GM23338 (cell line): ENCODE data around the gene TSPAN13. TPM values are rescaled to one million over a fixed set of nuclear protein-coding genes. Genes with fewer than 3 reads are reported as not detected.

Experiments
- ATAC-seq: fragments of 200-7000 bp; cut with Tn5 transposase; 3 replicates; pipeline ENCODE4 v1.9.1; 2020
- DNase-seq: peaks from one replicate; pipeline ENCODE4 v3.0.0-alpha.2; 2015; ENCODE audit warnings: low spot score
- H2AFZ ChIP-seq: fragments of 200-600 bp; sonication (generic); 2 replicates; pipeline ENCODE4 v1.8.0; 2016; ENCODE audit warnings: antibody characterized with exemption, mild to moderate bottlenecking, moderate library complexity
- H3F3A ChIP-seq: fragments of 200-600 bp; sonication (generic); replicated peaks from 2 replicates; pipeline ENCODE4 v1.8.0; 2017; ENCODE audit warnings: antibody characterized with exemption, mixed run types, low read depth
- H3K27ac ChIP-seq: fragments of 200-600 bp; sonication (generic); 2 replicates; pipeline ENCODE4 v1.6.1; 2016; ENCODE audit warnings: low read depth
- H3K27me3 ChIP-seq: fragments of 200-600 bp; sonication (generic); 2 replicates; pipeline ENCODE4 v1.8.0; 2016; ENCODE audit warnings: mild to moderate bottlenecking, mixed run types, moderate library complexity; ENCODE audit not compliant: insufficient read depth
- H3K36me3 ChIP-seq: fragments of 200-600 bp; sonication (generic); 2 replicates; pipeline ENCODE4 v1.8.0; 2016; ENCODE audit warnings: mild to moderate bottlenecking; ENCODE audit not compliant: insufficient read depth
- H3K4me1 ChIP-seq: fragments of 200-600 bp; sonication (generic); 2 replicates; pipeline ENCODE4 v1.8.0; 2016; ENCODE audit warnings: mild to moderate bottlenecking, moderate library complexity; ENCODE audit not compliant: insufficient read depth
- H3K4me2 ChIP-seq: fragments of 200-600 bp; sonication (generic); 2 replicates; pipeline ENCODE4 v1.7.1; 2017; ENCODE audit warnings: mixed run types
- H3K4me3 ChIP-seq: fragments of 200-600 bp; sonication (generic); 2 replicates; pipeline ENCODE4 v1.6.1; 2016; ENCODE audit warnings: mixed run types
- H3K79me2 ChIP-seq: fragments of 200-600 bp; sonication (generic); replicated peaks from 2 replicates; pipeline ENCODE4 v1.8.0; 2017; ENCODE audit warnings: mild to moderate bottlenecking; ENCODE audit not compliant: insufficient read depth
- H3K9me2 ChIP-seq: fragments of 200-600 bp; sonication (generic); 2 replicates; pipeline ENCODE4 v1.8.0; 2017; ENCODE audit not compliant: insufficient read depth
- H4K20me1 ChIP-seq: fragments of 200-600 bp; sonication (generic); replicated peaks from 2 replicates; pipeline ENCODE4 v1.8.0; 2017; ENCODE audit warnings: mild to moderate bottlenecking; ENCODE audit not compliant: insufficient read depth
- H3K27ac Mint-ChIP-seq: 2 replicates; pipeline ENCODE4 v1.8.0; 2020; ENCODE audit warnings: inconsistent platforms, mild to moderate bottlenecking, moderate library complexity, mixed read lengths
- H3K27me3 Mint-ChIP-seq: 3 replicates; pipeline ENCODE4 v1.8.0; 2022; ENCODE audit warnings: low read depth, mild to moderate bottlenecking, moderate library complexity, mixed read lengths, inconsistent platforms; ENCODE audit not compliant: insufficient read depth, poor library complexity
- H3K36me3 Mint-ChIP-seq: 3 replicates; pipeline ENCODE4 v1.8.0; 2021; ENCODE audit warnings: low read depth, mild to moderate bottlenecking, inconsistent platforms, moderate library complexity, mixed read lengths
- H3K4me1 Mint-ChIP-seq: 3 replicates; pipeline ENCODE4 v1.8.0; 2020; ENCODE audit warnings: mild to moderate bottlenecking, inconsistent platforms, mixed read lengths
- H3K4me3 Mint-ChIP-seq: 3 replicates; pipeline ENCODE4 v1.8.0; 2021; ENCODE audit warnings: moderate library complexity, mild to moderate bottlenecking, inconsistent platforms, mixed read lengths
- H3K9me3 Mint-ChIP-seq: 3 replicates; pipeline ENCODE4 v1.8.0; 2020; ENCODE audit warnings: moderate library complexity, mild to moderate bottlenecking, inconsistent platforms, mixed read lengths
- CREB1 ChIP-seq: fragments of 250-450 bp; sonication (Bioruptor Pico); IDR thresholded peaks from 2 replicates; pipeline ENCODE4 v1.5.0; 2020; ENCODE audit warnings: low read depth, mild to moderate bottlenecking, moderate library complexity
- EZH2 ChIP-seq: fragments of 200-600 bp; sonication (generic); IDR thresholded peaks from one replicate; pipeline ENCODE4 v1.8.0; 2017; ENCODE audit warnings: antibody characterized with exemption, mild to moderate bottlenecking, low read depth; ENCODE audit not compliant: unreplicated experiment
- JUNB ChIP-seq: IDR thresholded peaks from one replicate; pipeline ENCODE4 v1.6.1; 2016; ENCODE audit warnings: antibody characterized with exemption; ENCODE audit not compliant: unreplicated experiment
- NANOG ChIP-seq: IDR thresholded peaks from 2 replicates; pipeline ENCODE4 v1.6.1; 2016; ENCODE audit warnings: antibody characterized with exemption, borderline replicate concordance
- POLR2AphosphoS5 ChIP-seq: IDR thresholded peaks from 2 replicates; pipeline ENCODE4 v1.6.1; 2016; ENCODE audit warnings: antibody characterized with exemption, low read depth
- STAT1 ChIP-seq: IDR thresholded peaks from one replicate; pipeline ENCODE4 v1.6.1; 2016; ENCODE audit warnings: antibody characterized with exemption; ENCODE audit not compliant: unreplicated experiment
- ZNF114 ChIP-seq: fragments of 250-450 bp; sonication (Bioruptor Pico); IDR thresholded peaks from 2 replicates; pipeline ENCODE4 v1.5.0; 2020; ENCODE audit warnings: mild to moderate bottlenecking, moderate library complexity
- ZNF331 ChIP-seq: fragments of 250-450 bp; sonication (Bioruptor Pico); IDR thresholded peaks from 2 replicates; pipeline ENCODE4 v1.5.0; 2020; ENCODE audit warnings: low read depth, mild to moderate bottlenecking, moderate library complexity
- polyA plus RNA-seq: library from polyadenylated mRNA; unstranded; fragments of >200 nt; fragmentation: Nextera tagmentation; extraction: Ambion mirVana; gene quantifications from 2 replicates; pipeline ENCODE4 v1.2.1, GENCODE V29; 2016
- total RNA-seq: library from RNA; depleted of rRNA; stranded (reverse); fragments of >200 nt; shearing (Covaris generic); gene quantifications from 2 replicates; pipeline ENCODE4 v1.2.3, GENCODE V29; 2014
- TF ChIP-seq, protein P1 (sequence below): IDR thresholded peaks from one replicate; pipeline ENCODE4 v1.6.1; 2018; ENCODE audit warnings: antibody characterized with exemption; ENCODE audit not compliant: unreplicated experiment
- TF ChIP-seq, protein P2 (sequence below), 2 experiments: fragments of 200-600 bp in 1 of 2; sonication (generic) in 1 of 2; conservative IDR thresholded peaks; 2 replicates each; pipeline versions ENCODE4 v1.5.1 to v1.6.1; 2016 to 2017; ENCODE audit warnings: antibody characterized with exemption in 2 of 2, low read depth in 2 of 2, mild to moderate bottlenecking in 2 of 2, moderate library complexity in 1 of 2
- TF ChIP-seq, protein P3 (sequence below): fragments of 250-450 bp; sonication (Bioruptor Pico); IDR thresholded peaks from 2 replicates; pipeline ENCODE4 v1.5.0; 2020; ENCODE audit warnings: mild to moderate bottlenecking, moderate library complexity

TSPAN13 gene
- total and polyA plus RNA-seq, 2 experiments from 2014 or later, result 27.6 to 40.9 TPM

DNA sequence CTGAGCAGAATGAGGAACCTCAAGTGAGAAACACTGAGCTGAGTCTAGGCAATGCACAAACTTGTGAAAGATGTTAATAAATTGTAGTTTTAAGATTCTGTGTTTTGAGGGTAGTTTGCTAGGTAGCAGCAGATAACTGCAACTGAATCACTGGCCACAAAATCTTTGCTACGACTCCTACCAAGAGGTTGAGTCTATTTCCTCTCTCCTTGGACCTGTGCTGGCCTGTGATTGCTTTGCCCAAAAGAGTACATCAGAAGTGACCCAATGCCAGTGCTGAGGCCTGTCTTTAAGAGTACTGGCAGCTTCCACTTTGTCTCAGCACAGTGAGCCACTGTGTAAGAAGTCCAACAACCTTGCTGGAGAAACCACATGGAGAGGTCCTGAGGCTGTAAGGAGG is 11.9 kb upstream of the TSPAN13 start (continued):
- TF ChIP-seq, protein P1, sequence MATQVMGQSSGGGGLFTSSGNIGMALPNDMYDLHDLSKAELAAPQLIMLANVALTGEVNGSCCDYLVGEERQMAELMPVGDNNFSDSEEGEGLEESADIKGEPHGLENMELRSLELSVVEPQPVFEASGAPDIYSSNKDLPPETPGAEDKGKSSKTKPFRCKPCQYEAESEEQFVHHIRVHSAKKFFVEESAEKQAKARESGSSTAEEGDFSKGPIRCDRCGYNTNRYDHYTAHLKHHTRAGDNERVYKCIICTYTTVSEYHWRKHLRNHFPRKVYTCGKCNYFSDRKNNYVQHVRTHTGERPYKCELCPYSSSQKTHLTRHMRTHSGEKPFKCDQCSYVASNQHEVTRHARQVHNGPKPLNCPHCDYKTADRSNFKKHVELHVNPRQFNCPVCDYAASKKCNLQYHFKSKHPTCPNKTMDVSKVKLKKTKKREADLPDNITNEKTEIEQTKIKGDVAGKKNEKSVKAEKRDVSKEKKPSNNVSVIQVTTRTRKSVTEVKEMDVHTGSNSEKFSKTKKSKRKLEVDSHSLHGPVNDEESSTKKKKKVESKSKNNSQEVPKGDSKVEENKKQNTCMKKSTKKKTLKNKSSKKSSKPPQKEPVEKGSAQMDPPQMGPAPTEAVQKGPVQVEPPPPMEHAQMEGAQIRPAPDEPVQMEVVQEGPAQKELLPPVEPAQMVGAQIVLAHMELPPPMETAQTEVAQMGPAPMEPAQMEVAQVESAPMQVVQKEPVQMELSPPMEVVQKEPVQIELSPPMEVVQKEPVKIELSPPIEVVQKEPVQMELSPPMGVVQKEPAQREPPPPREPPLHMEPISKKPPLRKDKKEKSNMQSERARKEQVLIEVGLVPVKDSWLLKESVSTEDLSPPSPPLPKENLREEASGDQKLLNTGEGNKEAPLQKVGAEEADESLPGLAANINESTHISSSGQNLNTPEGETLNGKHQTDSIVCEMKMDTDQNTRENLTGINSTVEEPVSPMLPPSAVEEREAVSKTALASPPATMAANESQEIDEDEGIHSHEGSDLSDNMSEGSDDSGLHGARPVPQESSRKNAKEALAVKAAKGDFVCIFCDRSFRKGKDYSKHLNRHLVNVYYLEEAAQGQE, result no peak
- TF ChIP-seq, protein P2, sequence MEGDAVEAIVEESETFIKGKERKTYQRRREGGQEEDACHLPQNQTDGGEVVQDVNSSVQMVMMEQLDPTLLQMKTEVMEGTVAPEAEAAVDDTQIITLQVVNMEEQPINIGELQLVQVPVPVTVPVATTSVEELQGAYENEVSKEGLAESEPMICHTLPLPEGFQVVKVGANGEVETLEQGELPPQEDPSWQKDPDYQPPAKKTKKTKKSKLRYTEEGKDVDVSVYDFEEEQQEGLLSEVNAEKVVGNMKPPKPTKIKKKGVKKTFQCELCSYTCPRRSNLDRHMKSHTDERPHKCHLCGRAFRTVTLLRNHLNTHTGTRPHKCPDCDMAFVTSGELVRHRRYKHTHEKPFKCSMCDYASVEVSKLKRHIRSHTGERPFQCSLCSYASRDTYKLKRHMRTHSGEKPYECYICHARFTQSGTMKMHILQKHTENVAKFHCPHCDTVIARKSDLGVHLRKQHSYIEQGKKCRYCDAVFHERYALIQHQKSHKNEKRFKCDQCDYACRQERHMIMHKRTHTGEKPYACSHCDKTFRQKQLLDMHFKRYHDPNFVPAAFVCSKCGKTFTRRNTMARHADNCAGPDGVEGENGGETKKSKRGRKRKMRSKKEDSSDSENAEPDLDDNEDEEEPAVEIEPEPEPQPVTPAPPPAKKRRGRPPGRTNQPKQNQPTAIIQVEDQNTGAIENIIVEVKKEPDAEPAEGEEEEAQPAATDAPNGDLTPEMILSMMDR (conservative IDR thresholded peaks at IDR 0.05; ENCODE audit: low read depth in 2 of 2), result no peak
- TF ChIP-seq STAT1 (no peak), EZH2 (no peak), CREB1 (CRISPR knock-in tag) (no peak)

DNA sequence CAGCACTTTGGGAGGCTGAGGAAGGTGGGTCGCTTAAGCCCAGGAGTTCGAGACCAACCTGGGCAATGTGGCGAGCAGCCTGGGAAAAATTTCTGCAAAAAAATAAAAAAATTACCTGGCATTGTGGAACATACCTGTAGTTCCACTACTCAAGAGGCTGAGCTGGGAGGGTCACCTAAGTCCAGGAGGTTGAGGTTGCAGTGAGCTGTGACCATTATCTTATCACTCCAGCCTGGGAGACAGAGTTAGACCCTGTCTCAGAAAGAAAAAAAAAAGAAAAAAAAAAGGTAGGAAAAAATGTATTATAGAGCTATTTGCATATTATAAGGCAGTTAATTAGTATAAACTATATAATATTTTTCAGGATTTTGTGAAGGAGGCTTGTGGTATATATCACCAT is 11.0 kb upstream of the TSPAN13 start:
- no peak overlapping the region for H3K27ac ChIP-seq
- ATAC-seq, result no peak
- TF ChIP-seq STAT1 (no peak), ZNF114 (CRISPR knock-in tag) (no peak), EZH2 (no peak), NANOG (no peak), JUNB (no peak), CREB1 (CRISPR knock-in tag) (no peak), ZNF331 (CRISPR knock-in tag) (no peak), POLR2AphosphoS5 (no peak)
- TF ChIP-seq, protein P3, sequence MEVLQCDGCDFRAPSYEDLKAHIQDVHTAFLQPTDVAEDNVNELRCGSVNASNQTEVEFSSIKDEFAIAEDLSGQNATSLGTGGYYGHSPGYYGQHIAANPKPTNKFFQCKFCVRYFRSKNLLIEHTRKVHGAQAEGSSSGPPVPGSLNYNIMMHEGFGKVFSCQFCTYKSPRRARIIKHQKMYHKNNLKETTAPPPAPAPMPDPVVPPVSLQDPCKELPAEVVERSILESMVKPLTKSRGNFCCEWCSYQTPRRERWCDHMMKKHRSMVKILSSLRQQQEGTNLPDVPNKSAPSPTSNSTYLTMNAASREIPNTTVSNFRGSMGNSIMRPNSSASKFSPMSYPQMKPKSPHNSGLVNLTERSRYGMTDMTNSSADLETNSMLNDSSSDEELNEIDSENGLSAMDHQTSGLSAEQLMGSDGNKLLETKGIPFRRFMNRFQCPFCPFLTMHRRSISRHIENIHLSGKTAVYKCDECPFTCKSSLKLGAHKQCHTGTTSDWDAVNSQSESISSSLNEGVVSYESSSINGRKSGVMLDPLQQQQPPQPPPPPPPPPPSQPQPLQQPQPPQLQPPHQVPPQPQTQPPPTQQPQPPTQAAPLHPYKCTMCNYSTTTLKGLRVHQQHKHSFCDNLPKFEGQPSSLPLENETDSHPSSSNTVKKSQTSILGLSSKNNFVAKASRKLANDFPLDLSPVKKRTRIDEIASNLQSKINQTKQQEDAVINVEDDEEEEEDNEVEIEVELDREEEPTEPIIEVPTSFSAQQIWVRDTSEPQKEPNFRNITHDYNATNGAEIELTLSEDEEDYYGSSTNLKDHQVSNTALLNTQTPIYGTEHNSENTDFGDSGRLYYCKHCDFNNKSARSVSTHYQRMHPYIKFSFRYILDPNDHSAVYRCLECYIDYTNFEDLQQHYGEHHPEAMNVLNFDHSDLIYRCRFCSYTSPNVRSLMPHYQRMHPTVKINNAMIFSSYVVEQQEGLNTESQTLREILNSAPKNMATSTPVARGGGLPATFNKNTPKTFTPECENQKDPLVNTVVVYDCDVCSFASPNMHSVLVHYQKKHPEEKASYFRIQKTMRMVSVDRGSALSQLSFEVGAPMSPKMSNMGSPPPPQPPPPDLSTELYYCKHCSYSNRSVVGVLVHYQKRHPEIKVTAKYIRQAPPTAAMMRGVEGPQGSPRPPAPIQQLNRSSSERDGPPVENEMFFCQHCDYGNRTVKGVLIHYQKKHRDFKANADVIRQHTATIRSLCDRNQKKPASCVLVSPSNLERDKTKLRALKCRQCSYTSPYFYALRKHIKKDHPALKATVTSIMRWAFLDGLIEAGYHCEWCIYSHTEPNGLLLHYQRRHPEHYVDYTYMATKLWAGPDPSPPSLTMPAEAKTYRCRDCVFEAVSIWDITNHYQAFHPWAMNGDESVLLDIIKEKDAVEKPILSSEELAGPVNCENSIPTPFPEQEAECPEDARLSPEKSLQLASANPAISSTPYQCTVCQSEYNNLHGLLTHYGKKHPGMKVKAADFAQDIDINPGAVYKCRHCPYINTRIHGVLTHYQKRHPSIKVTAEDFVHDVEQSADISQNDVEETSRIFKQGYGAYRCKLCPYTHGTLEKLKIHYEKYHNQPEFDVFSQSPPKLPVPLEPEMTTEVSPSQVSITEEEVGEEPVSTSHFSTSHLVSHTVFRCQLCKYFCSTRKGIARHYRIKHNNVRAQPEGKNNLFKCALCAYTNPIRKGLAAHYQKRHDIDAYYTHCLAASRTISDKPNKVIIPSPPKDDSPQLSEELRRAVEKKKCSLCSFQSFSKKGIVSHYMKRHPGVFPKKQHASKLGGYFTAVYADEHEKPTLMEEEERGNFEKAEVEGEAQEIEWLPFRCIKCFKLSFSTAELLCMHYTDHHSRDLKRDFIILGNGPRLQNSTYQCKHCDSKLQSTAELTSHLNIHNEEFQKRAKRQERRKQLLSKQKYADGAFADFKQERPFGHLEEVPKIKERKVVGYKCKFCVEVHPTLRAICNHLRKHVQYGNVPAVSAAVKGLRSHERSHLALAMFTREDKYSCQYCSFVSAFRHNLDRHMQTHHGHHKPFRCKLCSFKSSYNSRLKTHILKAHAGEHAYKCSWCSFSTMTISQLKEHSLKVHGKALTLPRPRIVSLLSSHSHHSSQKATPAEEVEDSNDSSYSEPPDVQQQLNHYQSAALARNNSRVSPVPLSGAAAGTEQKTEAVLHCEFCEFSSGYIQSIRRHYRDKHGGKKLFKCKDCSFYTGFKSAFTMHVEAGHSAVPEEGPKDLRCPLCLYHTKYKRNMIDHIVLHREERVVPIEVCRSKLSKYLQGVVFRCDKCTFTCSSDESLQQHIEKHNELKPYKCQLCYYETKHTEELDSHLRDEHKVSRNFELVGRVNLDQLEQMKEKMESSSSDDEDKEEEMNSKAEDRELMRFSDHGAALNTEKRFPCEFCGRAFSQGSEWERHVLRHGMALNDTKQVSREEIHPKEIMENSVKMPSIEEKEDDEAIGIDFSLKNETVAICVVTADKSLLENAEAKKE (CRISPR knock-in tag), result no peak
- TF ChIP-seq, protein P2 (conservative IDR thresholded peaks at IDR 0.05; ENCODE audit: low read depth in 2 of 2), result no peak

More for the DNA sequence above, 11.0 kb upstream of the TSPAN13 start:
- Histone ChIP-seq H3K79me2 (no peaks in the 10 kb centered on the region), H4K20me1 (no peaks in the 10 kb centered on the region), H3K4me1 (peaks cover 11% of the 10 kb centered on the region), H2AFZ (no peak overlapping the region), H3F3A (no peaks in the 10 kb centered on the region), H3K36me3 (no peaks in the 10 kb centered on the region), H3K27me3 (no peaks in the 10 kb centered on the region), H3K9me2 (0 out of 2 replicates have a peak, but pooled peaks cover 7% of the 10 kb centered on the region), H3K4me3 (no peak overlapping the region), H3K4me2 (no peak overlapping the region)
- H3K9me3 Mint-ChIP-seq, result no peaks in the 10 kb centered on the region
- H3K27ac Mint-ChIP-seq, result no peak overlapping the region
- DNase-seq, result no peak
- no peaks in the 10 kb centered on the region for H3K36me3 Mint-ChIP-seq
- H3K4me3 Mint-ChIP-seq, result no peak overlapping the region
- H3K4me1 Mint-ChIP-seq, result peaks cover 25% of the 10 kb centered on the region
- no peaks in the 10 kb centered on the region for H3K27me3 Mint-ChIP-seq
